COLO668 (cell line): ENCODE results near the gene KCNQ5.

Source experiments
- DNase-seq: peaks from one replicate; lab custom pipeline; 2025; ENCODE audit not compliant: unreplicated experiment; lab: John Stamatoyannopoulos, UW

KCNQ5 gene

GRCh38 chr6:72639920-72640614, 18.2 kb downstream of the KCNQ5 start:
- no peak for DNase-seq

DNA sequence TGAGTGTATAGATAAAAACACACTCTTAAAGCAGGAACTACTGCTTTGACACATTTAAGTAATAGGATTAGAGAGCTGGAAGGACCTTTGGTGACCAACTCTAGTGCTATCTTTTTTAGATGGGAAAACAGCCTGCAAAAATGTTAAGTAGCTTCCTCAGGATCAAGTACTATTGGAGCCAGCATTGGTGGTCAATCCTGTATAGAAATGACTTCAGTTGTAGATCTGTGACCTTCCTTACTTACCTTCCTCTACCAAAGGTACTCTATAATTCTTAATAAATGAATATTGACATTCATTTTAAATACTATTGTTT, 18.7 kb downstream of the KCNQ5 start:
- no peak for DNase-seq

- DNase-seq, result no peak
These were observed 20.6 kb downstream of the KCNQ5 start for GRCh38 chr6:72642435-72642834.

DNA sequence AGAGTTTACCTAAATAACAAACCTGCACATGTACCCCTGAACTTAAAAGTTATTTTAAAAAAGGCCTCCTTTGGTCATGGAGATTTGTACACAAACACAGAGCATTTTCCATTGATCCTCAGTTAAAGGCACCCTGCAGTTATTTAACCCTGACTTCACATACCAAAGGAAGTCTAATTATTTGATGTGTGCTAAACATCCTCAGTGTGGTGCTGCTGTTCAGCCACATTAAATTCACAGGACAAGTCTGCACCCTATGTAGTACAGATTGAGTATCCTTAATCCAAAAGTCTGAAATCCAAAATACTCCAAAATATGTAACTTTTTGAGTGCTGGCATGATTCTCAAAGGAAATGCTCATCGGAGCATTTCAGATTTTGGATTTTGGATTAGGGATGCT, 21.4 kb downstream of the KCNQ5 start:
- no peak for DNase-seq

- DNase-seq, result no peak
These were observed 25.0 kb downstream of the KCNQ5 start for GRCh38 chr6:72646604-72647485.

DNA sequence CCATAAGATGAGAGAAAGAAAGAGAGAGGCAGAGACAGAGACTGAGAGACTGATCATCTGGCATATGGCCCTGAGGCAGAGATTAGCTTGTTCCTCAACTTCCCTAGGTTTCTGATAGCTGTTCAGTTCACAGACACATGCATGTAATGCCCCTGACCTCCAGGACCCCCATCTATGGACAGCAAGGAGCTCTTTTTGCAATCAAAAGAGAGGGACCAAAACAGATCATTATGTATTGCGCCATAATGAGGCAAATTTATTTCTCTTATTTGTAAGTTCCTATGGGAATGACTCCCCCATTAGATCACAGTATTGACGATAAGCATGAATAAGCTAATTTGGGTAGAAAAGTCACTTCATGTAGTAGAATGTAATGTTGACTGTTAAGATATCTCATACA, 25.6 kb downstream of the KCNQ5 start:
- no peak for DNase-seq

DNA sequence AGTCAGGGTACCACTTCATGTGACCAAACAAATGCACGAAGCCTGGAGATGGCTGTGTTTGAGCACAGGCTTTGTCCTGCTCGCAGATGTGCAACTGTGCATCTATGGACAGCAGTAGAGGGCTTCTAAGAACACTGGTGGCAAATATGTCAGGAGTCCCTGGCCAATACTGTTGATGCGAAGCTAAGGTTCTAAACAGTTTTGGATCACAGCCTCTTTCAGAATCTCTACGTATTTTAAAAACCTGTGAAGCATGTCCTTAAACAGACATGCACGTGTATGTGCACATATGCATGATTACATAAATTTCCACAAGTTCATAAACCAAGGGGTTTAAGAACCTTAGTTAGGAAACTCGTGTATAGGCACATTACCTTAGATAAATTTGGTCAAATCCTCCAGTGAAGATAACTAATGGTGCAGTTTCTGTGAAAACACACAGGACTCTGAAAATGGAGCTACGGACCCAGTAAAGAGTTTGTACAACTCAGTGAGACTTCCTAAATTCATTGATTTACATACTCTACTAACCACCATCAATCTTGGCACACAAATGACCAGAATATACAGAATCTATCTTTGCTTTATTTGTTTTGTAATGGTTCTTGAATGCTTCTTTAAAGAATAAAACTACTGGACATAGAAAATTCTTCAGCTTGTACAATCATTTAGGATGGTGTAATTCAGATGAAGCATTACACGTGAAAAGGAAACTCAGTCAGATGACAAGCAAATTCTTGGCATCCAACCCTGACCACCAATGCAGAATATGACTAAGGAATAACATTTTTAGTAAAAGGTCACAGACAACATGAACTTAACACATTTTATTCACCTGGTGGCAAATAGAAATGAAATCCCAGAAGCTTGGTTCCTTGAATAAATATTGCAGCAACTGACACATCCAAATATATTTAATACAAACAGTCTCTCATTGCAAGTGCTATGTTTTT, 27.4 kb downstream of the KCNQ5 start:
- no peak for DNase-seq

- no peak for DNase-seq
These were observed 28.3 kb downstream of the KCNQ5 start for GRCh38 chr6:72650081-72650745.

- no peak for DNase-seq
These were observed 29.3 kb downstream of the KCNQ5 start for GRCh38 chr6:72651174-72651573.

GRCh38 chr6:72651967-72652956, 30.4 kb downstream of the KCNQ5 start:
- no peak for DNase-seq

DNA sequence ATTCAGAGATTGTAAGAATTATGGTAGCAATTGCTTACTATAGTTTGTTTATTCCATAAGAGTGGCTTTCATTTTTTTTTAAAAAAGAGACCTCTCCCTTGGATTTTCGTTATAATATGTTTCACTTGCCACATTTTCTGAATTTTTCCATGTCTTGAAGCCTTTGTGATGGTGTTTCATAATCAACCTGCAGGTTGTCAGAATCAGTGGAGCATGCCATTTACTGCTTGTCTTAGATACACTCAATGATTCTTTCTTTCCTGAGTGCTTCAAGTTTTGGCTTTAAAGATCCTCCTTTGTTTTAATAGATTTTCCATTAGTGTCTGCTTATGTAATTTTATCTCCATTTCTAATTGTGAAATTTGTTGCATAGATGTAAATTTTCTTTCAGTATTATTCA, 31.2 kb downstream of the KCNQ5 start:
- DNase-seq, result no peak

DNA sequence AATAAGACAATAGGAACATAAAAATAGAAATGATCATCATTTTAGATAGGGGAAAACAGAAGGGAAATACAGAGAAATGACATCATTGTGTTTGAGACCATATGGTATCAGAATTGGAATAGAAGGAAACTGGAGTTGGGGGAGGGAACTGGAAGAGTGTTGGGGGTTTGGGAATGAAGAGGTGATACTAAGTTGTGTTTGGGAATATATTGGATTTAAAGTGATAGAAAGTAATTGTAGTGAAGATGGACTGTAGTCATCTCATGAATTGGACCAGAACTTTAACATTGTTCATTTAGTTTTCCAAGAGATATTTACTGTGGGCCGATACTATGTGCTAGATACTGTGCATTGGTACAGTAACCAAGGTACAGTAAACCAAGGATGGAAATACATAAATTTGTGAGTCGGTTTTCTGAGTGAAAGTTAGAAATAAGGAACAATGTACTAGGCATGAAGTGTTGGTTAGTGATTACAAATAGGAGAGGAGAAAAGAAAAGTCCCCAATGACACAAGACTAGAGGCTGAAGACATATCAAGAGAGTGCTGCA, 32.3 kb downstream of the KCNQ5 start:
- no peak for DNase-seq

DNA sequence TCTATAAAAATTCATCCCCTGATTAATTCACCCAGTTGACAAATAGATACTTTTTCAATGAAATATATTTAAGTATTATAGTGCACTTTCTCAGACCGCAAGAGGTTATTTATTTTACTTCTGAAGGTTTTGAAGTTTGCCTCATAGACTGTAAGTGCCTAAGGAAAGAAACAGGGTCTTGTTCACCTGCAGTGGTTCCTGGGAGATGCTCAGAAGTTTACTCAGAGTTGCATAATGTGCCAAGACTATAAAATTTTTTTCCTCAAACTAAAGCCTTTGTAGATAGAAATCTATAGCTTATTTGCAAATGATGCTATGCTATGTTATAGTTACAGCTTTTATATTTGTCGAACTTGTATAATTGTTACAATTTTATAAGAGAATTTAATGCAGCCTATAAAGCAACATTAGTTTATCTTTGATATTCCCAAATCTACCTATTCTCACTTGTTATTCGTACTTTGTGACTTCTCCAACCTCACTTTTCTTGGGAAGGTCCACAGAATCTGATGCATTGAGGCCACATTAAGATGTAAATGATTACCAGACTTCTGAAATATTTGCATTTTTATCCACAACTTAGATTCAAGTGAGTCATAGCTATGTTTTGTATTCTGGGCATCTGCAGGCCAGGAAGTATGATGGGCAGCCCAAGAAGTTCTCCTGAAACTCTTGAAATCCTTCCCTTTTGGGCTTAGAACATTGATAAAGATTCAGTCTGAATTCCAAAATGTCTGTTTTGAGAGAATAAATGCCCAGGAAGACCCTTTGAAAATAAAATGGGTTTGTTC, 35.7 kb downstream of the KCNQ5 start:
- DNase-seq, result no peak

GRCh38 chr6:72659754-72660153, 37.9 kb downstream of the KCNQ5 start:
- DNase-seq, result no peak

GRCh38 chr6:72661411-72661810, 39.5 kb downstream of the KCNQ5 start:
- no peak for DNase-seq

DNA sequence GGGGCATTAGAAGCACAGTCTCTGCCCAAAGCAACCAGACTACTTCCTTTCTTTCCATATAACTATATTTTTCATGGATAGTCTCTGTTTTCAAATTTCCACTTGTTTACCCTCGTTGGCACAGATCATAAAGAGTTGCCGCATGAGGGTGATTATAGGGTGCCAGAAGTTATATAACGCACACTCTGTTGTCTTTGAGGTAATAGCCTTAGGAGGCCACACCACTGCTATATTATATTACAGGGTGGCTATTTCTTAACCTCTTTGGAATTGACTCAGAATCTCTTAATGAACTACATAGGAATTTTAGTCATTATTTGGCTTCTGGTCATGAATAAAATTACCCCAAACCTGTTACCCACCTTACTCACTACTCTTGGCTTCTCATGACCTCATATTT, 43.7 kb downstream of the KCNQ5 start:
- no peak for DNase-seq

DNA sequence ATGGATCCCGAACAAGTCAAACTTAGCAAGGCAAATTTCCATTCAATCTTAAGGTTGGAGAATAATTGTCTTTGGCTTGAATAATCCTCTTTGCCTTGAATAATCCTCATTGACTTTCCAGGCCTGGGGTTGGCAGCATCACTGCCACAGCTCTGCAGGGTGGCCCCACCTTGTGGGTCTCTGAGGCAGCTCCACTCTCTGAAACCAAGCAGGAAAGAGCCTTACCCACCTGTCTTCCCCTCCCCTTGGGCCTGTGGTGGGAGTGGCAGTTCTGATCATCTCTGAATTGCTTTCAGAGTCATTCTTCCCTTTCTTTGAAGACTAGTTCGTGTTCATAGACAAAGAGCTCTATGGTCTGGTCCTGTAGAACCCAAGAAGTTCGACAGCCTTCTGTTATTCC, 47.5 kb downstream of the KCNQ5 start:
- no peak for DNase-seq

DNA sequence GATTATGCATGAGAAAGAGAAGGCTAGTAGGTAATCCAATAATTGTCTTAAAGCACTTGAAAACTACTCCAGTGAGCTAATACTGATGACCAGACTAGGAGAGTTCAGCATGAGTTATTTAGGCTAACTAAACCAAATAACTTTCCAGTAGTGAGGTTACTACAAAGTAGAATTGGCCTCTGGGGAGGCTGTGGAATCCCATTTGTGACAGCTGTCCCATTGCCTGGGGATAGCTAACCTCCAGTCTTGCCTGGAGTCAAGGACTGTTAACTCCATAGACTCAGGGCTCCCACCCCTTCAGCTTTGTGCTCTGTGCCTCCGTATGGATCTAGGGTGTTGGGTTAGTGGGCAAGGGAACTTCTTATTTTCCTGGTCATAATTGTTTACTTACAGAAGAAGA, 51.0 kb downstream of the KCNQ5 start:
- no peak for DNase-seq

GRCh38 chr6:72674842-72675241, 53.0 kb downstream of the KCNQ5 start:
- no peak for DNase-seq
